Neural cell (in vitro differentiated cells): ENCODE results near the gene TCF12. TPM values are rescaled to one million over a fixed set of nuclear protein-coding genes. Genes with fewer than 3 reads are reported as not detected.

Experiments
- H2AFZ ChIP-seq: fragments of 200-600, 300-800 bp; sonication (generic), shearing (Covaris generic); 2 replicates; pipeline ENCODE4 v1.6.0; 2014; ENCODE audit warnings: low read depth, mild to moderate bottlenecking, antibody characterized with exemption, low read length, moderate library complexity
- H3F3A ChIP-seq: fragments of 200-600 bp; shearing (Covaris generic); 2 replicates; pipeline ENCODE4 v1.6.1; 2016; ENCODE audit warnings: mild to moderate bottlenecking, moderate library complexity, mixed read lengths, antibody characterized with exemption, low read length; ENCODE audit not compliant: insufficient read depth, poor library complexity, severe bottlenecking
- H3K27ac ChIP-seq: fragments of 200-600, 300-800 bp; sonication (generic), shearing (Covaris generic); 2 replicates; pipeline ENCODE4 v1.5.1; 2014; ENCODE audit warnings: mild to moderate bottlenecking, low read length, moderate library complexity
- H3K27me3 ChIP-seq: fragments of 300-800, 200-600 bp; sonication (generic), shearing (Covaris generic); 2 replicates; pipeline ENCODE4 v1.6.0; 2014; ENCODE audit warnings: mild to moderate bottlenecking, low read depth, low read length, moderate library complexity; ENCODE audit not compliant: insufficient read depth
- H3K36me3 ChIP-seq: fragments of 300-800, 200-600 bp; sonication (generic), shearing (Covaris generic); 2 replicates; pipeline ENCODE4 v1.5.1; 2014; ENCODE audit warnings: mild to moderate bottlenecking, antibody characterized with exemption, low read length, moderate library complexity; ENCODE audit not compliant: insufficient read depth
- H3K4me2 ChIP-seq: fragments of 300-800, 200-600 bp; sonication (generic), shearing (Covaris generic); 2 replicates; pipeline ENCODE4 v1.6.0; 2014; ENCODE audit warnings: mild to moderate bottlenecking, low read length
- H3K4me3 ChIP-seq: fragments of 300-800, 200-600 bp; sonication (generic), shearing (Covaris generic); 2 replicates; pipeline ENCODE4 v1.5.1; 2014; ENCODE audit warnings: mild to moderate bottlenecking, low read length, moderate library complexity
- H3K79me2 ChIP-seq: fragments of 200-600 bp; shearing (Covaris generic); replicated peaks from 2 replicates; pipeline ENCODE4 v1.6.0; 2014; ENCODE audit warnings: mild to moderate bottlenecking, low read length, moderate library complexity; ENCODE audit not compliant: insufficient read depth
- H3K9ac ChIP-seq: fragments of 300-800, 200-600 bp; sonication (generic), shearing (Covaris generic); 2 replicates; pipeline ENCODE4 v1.6.1; 2016; ENCODE audit warnings: mild to moderate bottlenecking, low read length, mixed read lengths
- H3K9me2 ChIP-seq: fragments of 200-600 bp; shearing (Covaris generic); 2 replicates; pipeline ENCODE4 v1.6.1; 2016; ENCODE audit warnings: mild to moderate bottlenecking, low read length, mixed read lengths; ENCODE audit not compliant: insufficient read depth
- H3K9me3 ChIP-seq: fragments of 200-600, 300-800 bp; sonication (generic), shearing (Covaris generic); 2 replicates; pipeline ENCODE4 v1.6.1; 2016; ENCODE audit warnings: mild to moderate bottlenecking, mixed run types, low read length, moderate library complexity, mixed read lengths
- H4K20me1 ChIP-seq: fragments of 200-600 bp; shearing (Covaris generic); 2 replicates; pipeline ENCODE4 v1.6.1; 2016; ENCODE audit warnings: mild to moderate bottlenecking, mixed run types; ENCODE audit not compliant: insufficient read depth
- CTCF ChIP-seq: fragments of 450-650 bp; IDR thresholded peaks from 2 replicates; pipeline ENCODE4 v1.5.1; 2014; ENCODE audit warnings: antibody characterized with exemption, mild to moderate bottlenecking, moderate library complexity; ENCODE audit not compliant: poor library complexity, severe bottlenecking
- EP300 ChIP-seq: fragments of 450-650 bp; conservative IDR thresholded peaks from 2 replicates; pipeline ENCODE4 v1.6.1; 2014; ENCODE audit warnings: antibody characterized with exemption, mild to moderate bottlenecking, moderate library complexity; ENCODE audit not compliant: poor library complexity, severe bottlenecking
- EZH2 ChIP-seq: fragments of 200-600, 300-800 bp; shearing (Covaris generic), sonication (generic); IDR thresholded peaks from 2 replicates; pipeline ENCODE4 v1.6.1; 2014; ENCODE audit warnings: antibody characterized with exemption, low read length, borderline replicate concordance, mild to moderate bottlenecking; ENCODE audit not compliant: insufficient read depth, poor library complexity, severe bottlenecking
- MXI1 ChIP-seq: fragments of 450-650 bp; conservative IDR thresholded peaks from 2 replicates; pipeline ENCODE4 v1.6.1; 2014; ENCODE audit warnings: antibody characterized with exemption, mild to moderate bottlenecking; ENCODE audit not compliant: poor library complexity, severe bottlenecking
- POLR2AphosphoS5 ChIP-seq: IDR thresholded peaks from 2 replicates; pipeline ENCODE4 v1.6.1; 2012
- RAD21 ChIP-seq: fragments of 450-650 bp; conservative IDR thresholded peaks from 2 replicates; pipeline ENCODE4 v1.6.1; 2014; ENCODE audit warnings: antibody characterized with exemption, mild to moderate bottlenecking, moderate library complexity
- REST ChIP-seq: IDR thresholded peaks from 2 replicates; pipeline ENCODE4 v1.6.1; 2012; ENCODE audit warnings: borderline replicate concordance
- SMC3 ChIP-seq: fragments of 450-650 bp; conservative IDR thresholded peaks from 2 replicates; pipeline ENCODE4 v1.6.1; 2014; ENCODE audit warnings: antibody characterized with exemption, mild to moderate bottlenecking, moderate library complexity; ENCODE audit not compliant: poor library complexity
- TAF1 ChIP-seq: IDR thresholded peaks from 2 replicates; pipeline ENCODE4 v1.6.1; 2012; ENCODE audit warnings: low read depth
- polyA plus RNA-seq: library from polyadenylated mRNA; depleted of rRNA; stranded (reverse); fragments of >200 nt; gene quantifications from 2 replicates; pipeline ENCODE4 v1.2.3, GENCODE V29; 2014

Gene TCF12
- polyA plus RNA-seq, 1 donor from 2014 or later = 52.7 TPM

GRCh38 chr15:56994280-56994679, 75.8 kb downstream of the TCF12 start:
- no peak overlapping the region for H3K4me2 ChIP-seq
- H2AFZ ChIP-seq = no peak overlapping the region
- H3K9me2 ChIP-seq = no peaks in the 10 kb centered on the region
- no peak overlapping the region for H3K27ac ChIP-seq
- H3K9me3 ChIP-seq = no peaks in the 10 kb centered on the region
- no peaks in the 10 kb centered on the region for H3K27me3 ChIP-seq
- no peaks in the 10 kb centered on the region for H3F3A ChIP-seq
- TF ChIP-seq EP300 = no peak
- TF ChIP-seq SMC3 = no peak
- no peak for TF ChIP-seq TAF1
- TF ChIP-seq POLR2AphosphoS5 = no peak
- no peak for TF ChIP-seq REST
- no peak for TF ChIP-seq RAD21
- TF ChIP-seq CTCF = no peak
- no peak for TF ChIP-seq EZH2
- no peak for TF ChIP-seq MXI1
- H3K4me3 ChIP-seq = no peak overlapping the region
- H3K79me2 ChIP-seq = peaks cover 61% of the 10 kb centered on the region
- peaks cover 5% of the 10 kb centered on the region for H3K36me3 ChIP-seq
- no peak overlapping the region for H3K9ac ChIP-seq
- H4K20me1 ChIP-seq = no peaks in the 10 kb centered on the region

GRCh38 chr15:56996093-56996492, 77.6 kb downstream of the TCF12 start:
- no peak overlapping the region for H3K27ac ChIP-seq
- no peak overlapping the region for H2AFZ ChIP-seq
- H3K4me2 ChIP-seq = no peak overlapping the region
- peaks cover 5% of the 10 kb centered on the region for H3K36me3 ChIP-seq
- H3K9me3 ChIP-seq = no peaks in the 10 kb centered on the region
- no peak overlapping the region for H3K4me3 ChIP-seq
- no peaks in the 10 kb centered on the region for H3K27me3 ChIP-seq
- H4K20me1 ChIP-seq = no peaks in the 10 kb centered on the region
- peaks cover 48% of the 10 kb centered on the region for H3K79me2 ChIP-seq
- no peak overlapping the region for H3K9ac ChIP-seq
- H3F3A ChIP-seq = no peaks in the 10 kb centered on the region
- H3K9me2 ChIP-seq = no peaks in the 10 kb centered on the region
- TF ChIP-seq RAD21 (no peak), EZH2 (no peak), EP300 (no peak), TAF1 (no peak), POLR2AphosphoS5 (no peak), SMC3 (no peak), MXI1 (no peak), REST (no peak), CTCF (no peak)
